ENCODE measurements around the gene SPATA22.
"Not testable (repeated sequence)": the region's sequence is repeated elsewhere in the genome, so short reads cannot be mapped to it uniquely, and the experiment has no call there.

SPATA22 gene

DNA sequence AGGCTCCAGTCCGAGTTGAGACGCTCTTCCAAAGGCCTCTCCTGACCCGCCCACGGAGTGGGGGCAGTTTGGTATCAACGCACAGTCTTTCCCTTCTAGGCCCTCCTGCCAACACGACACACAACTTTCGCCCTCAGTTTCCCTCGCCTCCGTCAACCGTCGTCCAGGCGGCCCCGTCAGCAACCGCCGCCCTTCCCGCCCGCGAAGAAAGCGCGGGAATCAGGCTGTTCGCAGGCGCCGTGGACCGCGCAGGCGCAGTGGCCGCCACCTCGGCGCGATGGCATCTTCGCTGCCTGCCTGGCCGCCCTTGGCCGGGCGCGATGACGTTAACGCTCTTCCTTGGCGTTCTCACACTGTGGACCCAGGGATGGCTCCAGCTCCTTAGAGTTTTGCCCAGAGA lies at the start of gene SPATA22:
TSS of gene SPATA22 (minus strand) at position 221 of the 400 bp plus-strand sequence. CDS start 2,494 bp downstream, outside the sequence.
- TF ChIP-seq, protein P1, sequence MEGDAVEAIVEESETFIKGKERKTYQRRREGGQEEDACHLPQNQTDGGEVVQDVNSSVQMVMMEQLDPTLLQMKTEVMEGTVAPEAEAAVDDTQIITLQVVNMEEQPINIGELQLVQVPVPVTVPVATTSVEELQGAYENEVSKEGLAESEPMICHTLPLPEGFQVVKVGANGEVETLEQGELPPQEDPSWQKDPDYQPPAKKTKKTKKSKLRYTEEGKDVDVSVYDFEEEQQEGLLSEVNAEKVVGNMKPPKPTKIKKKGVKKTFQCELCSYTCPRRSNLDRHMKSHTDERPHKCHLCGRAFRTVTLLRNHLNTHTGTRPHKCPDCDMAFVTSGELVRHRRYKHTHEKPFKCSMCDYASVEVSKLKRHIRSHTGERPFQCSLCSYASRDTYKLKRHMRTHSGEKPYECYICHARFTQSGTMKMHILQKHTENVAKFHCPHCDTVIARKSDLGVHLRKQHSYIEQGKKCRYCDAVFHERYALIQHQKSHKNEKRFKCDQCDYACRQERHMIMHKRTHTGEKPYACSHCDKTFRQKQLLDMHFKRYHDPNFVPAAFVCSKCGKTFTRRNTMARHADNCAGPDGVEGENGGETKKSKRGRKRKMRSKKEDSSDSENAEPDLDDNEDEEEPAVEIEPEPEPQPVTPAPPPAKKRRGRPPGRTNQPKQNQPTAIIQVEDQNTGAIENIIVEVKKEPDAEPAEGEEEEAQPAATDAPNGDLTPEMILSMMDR (IDR thresholded peaks at IDR 0.05; ENCODE audit: extremely low read depth, insufficient read depth, missing control alignments): no peak
- no peak for DNase-seq (ENCODE audit: low spot score)
- in situ Hi-C loops (cut with MboI; ENCODE audit: low pct_unique_long_range_greater_than_20kb, low sequenced_read_pairs, unreplicated experiment): no loop called here

GRCh38 chr17:3519472-3519871 lies 47.9 kb upstream of the SPATA22 start:
- in situ Hi-C loops (cut with MboI; ENCODE audit: low pct_unique_long_range_greater_than_20kb, low sequenced_read_pairs, unreplicated experiment); DNase-seq (ENCODE audit: low spot score): not testable (repeated sequence)

GRCh38 chr17:3514873-3515272 lies 43.3 kb upstream of the SPATA22 start:
- in situ Hi-C loops (cut with MboI; ENCODE audit: low pct_unique_long_range_greater_than_20kb, low sequenced_read_pairs, unreplicated experiment): no loop called here

DNA sequence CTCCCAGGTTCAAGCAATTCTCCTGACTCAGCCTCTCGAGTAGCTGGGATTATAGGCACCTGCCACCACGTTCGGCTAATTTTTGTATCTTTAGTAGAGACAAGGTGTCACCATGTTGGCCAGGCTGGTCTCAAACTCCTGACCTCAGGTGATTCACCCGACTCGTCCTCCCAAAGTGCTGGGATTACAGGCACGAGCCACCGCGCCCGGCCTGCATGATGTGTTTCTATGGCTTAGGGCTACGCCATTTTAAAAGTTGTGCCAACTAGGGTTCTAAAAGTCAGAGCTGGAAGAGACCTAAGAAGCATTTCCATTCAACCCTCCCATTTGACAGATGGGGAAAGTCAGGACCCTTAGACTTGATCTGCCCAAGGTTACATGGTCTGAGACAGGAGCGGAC lies 42.5 kb upstream of the SPATA22 start:
- DNase-seq (ENCODE audit: low spot score); in situ Hi-C loops (cut with MboI; ENCODE audit: low pct_unique_long_range_greater_than_20kb, low sequenced_read_pairs, unreplicated experiment): not testable (repeated sequence)

More at GRCh38 chr17:3514873-3515272, 43.3 kb upstream of the SPATA22 start:
- TF ChIP-seq, protein P1 (IDR thresholded peaks at IDR 0.05; ENCODE audit: extremely low read depth, insufficient read depth, missing control alignments): no peak
- no peak for DNase-seq (ENCODE audit: low spot score)

DNA sequence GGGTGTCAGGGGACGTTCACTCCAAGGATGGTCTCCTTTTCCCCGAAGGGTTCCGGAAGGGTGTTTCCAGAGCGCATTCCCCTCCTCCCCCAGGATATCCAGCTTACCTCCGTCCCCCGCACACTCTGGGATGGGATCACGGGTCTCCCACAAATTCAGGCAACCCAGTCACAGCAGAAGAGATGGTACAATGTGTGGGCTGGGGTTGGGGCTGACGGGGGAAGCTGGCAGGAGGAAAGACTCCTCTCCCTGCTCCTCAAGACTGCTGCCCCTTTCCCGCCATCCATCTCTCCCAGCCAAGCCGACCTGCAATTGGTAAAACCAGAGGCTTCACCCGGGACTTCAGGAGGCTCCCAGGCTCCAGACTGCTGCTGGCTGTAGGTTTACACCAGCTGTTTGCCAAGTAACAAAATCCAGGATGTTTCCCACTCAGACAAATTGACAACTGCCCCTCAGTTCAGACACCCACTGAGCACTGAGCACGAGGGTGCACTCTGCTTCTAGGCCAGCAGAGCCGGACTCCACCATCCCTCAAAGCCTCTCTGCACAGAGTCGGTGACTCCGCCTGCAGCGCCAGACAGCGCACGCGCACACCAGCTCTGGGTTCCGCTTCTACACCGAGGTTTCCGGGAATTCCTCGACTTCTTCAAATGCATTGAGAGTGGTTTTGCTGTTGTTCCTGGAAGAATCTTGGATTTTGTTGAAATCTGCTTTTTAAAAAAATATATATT lies 41.9 kb upstream of the SPATA22 start:
- in situ Hi-C loops (cut with MboI; ENCODE audit: low pct_unique_long_range_greater_than_20kb, low sequenced_read_pairs, unreplicated experiment): no loop called here
- TF ChIP-seq, protein P1 (IDR thresholded peaks at IDR 0.05; ENCODE audit: extremely low read depth, insufficient read depth, missing control alignments): no peak
- DNase-seq (ENCODE audit: low spot score): no peak

DNA sequence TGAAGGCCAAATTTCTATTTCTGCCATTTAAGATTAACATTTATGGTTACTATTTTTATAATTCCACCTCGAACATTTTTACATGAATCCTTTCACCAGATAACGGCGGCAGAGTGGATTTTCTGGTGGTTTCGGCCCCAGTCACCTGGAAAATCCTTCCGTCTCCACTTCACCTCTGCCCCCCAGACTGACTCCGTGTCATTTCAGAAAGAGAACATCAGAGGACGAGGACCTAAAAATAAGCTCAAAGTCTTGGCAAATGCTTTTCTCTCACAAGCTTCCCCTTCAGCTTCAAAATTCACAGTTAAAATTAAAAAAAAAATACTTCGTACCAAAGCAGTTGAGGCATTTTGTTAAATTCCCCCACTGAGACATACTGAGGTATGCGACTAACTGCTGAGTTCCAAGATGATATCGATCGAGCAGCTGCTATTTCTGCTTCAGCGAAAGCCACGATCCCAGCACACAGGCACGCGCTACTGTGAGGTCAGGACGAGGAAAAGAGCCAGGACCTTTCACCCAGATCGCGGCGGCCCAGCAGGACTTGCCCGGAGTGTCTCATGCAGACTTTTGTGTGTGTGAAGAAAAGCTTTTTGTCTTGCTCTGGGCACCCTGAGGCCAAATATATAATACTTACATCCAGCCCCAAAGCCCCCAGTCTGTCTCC lies 41.0 kb upstream of the SPATA22 start:
- TF ChIP-seq, protein P1 (IDR thresholded peaks at IDR 0.05; ENCODE audit: extremely low read depth, insufficient read depth, missing control alignments): no peak
- no peak for DNase-seq (ENCODE audit: low spot score)
- in situ Hi-C loops (cut with MboI; ENCODE audit: low pct_unique_long_range_greater_than_20kb, low sequenced_read_pairs, unreplicated experiment): no loop called here

GRCh38 chr17:3511852-3512504 lies 40.4 kb upstream of the SPATA22 start:
- TF ChIP-seq, protein P1 (IDR thresholded peaks at IDR 0.05; ENCODE audit: extremely low read depth, insufficient read depth, missing control alignments): no peak
- in situ Hi-C loops (cut with MboI; ENCODE audit: low pct_unique_long_range_greater_than_20kb, low sequenced_read_pairs, unreplicated experiment): no loop called here
- no peak for DNase-seq (ENCODE audit: low spot score)

All from GM13977 (cell line).